Cardiac muscle cell (in vitro differentiated cells and primary cell): ENCODE data around the gene SMYD5. TPM values are rescaled to one million over a fixed set of nuclear protein-coding genes. Genes with fewer than 3 reads are reported as not detected.
A peak's percentile ranks its signal among the peaks of the same experiment; 100 is the strongest.

Source experiments
- DNase-seq, 2 donors: peaks; one replicate each; pipeline versions ENCODE4 v3.0.0 to v3.0.0-alpha.2; 2010 to 2017; ENCODE audit warnings: low read depth in 1 of 2, low spot score in 1 of 2
- H3K27ac ChIP-seq: fragments of 200-600 bp; sonication (generic); 2 replicates; pipeline ENCODE4 v1.5.1; 2016
- H3K27me3 ChIP-seq: fragments of 200-600 bp; sonication (generic); 2 replicates; pipeline ENCODE4 v1.6.0; 2016; ENCODE audit warnings: control low read depth
- H3K36me3 ChIP-seq: fragments of 200-600 bp; sonication (generic); 2 replicates; pipeline ENCODE4 v1.5.1; 2016; ENCODE audit warnings: control low read depth
- H3K4me1 ChIP-seq: fragments of 200-600 bp; sonication (generic); 2 replicates; pipeline ENCODE4 v1.8.1; 2017; ENCODE audit warnings: low read depth, mild to moderate bottlenecking, mixed run types
- H3K4me3 ChIP-seq: fragments of 200-600 bp; sonication (generic); 2 replicates; pipeline ENCODE4 v1.5.1; 2016; ENCODE audit warnings: mild to moderate bottlenecking
- H3K9me3 ChIP-seq: fragments of 200-600 bp; sonication (generic); 2 replicates; pipeline ENCODE4 v1.5.1; 2017; ENCODE audit warnings: low read depth, mild to moderate bottlenecking, control low read depth
- polyA plus RNA-seq: library from polyadenylated mRNA; unstranded; fragments of >200 nt; fragmentation: Nextera tagmentation; extraction: Ambion mirVana; gene quantifications from 2 replicates; pipeline ENCODE4 v1.2.1, GENCODE V29; 2016
- total RNA-seq: library from RNA; depleted of rRNA; stranded (reverse); fragments of >200 nt; gene quantifications from 2 replicates; pipeline ENCODE4 v1.2.3, GENCODE V29; 2016
- TF ChIP-seq, protein P1 (sequence below): IDR thresholded peaks from 2 replicates; pipeline ENCODE4 v1.5.1; 2012; ENCODE audit warnings: low read depth, mild to moderate bottlenecking, low read length

Gene SMYD5
- total and polyA plus RNA-seq, 2 experiments from 2014 or later, result 26.1 to 27.0 TPM

DNA sequence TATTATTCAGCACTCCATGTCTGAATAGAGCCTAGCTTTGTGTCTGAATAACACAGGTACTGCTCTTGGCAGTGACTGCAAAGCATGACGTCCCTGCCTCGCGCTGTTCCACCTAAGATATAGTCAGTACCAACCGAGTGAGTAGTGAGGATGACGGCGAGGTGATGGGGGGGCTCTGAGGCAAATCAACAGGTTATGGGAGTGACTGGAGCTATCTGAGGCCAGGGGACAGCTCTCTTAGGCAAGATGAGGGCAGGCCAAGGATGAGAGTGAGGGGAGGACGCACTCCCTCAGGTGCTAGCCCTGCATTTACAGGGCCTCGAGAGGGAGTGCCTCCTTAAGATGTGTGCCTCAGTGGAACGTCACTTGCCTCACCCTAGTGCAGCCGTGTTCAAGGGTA lies 39.8 kb upstream of the SMYD5 start:
- peaks cover 80% of the 10 kb centered on the region for H3K27me3 ChIP-seq

DNA sequence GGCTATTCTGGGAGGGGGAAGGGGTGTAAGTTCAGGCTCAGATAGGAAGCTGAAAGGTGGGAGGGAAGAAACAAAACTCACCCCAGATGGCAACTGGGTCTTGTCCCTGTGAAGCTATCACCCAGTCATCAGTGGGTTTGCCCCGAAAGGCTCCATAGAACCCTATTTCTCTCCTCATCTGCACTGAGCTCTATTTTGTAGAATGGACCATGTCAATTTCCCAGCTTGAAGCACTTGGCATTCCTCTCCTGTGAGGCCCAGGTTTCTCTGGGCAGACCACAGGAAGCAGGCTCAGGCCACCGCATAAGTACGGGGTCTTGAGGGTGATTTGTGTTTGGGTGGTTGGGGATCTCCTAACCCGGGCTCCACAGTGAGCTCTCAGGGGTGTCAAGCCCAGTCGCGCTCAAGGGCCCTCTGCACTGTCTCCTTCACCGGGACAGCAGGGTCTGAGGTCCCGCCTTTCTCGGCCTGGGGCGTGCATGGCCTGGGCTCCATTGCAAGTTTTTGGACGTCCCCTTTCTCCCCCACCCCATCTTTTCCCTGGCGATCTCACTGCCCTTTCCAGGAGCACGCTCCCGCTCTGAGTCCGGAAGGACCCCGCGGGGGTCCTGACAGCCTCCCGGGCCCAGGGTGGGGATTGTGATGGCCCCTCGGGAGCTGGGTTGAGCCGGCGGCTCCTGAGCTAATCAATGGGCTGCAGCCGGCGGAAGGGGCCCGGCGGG lies 38.9 kb upstream of the SMYD5 start:
- peak in 1 of 2 donors; percentile 12 for DNase-seq
- peaks cover 83% of the 10 kb centered on the region for H3K27me3 ChIP-seq
- H3K4me3 ChIP-seq, result peak overlapping the region; percentile 28

More for the DNA sequence above, 39.8 kb upstream of the SMYD5 start:
- H3K36me3 ChIP-seq, result no peaks in the 10 kb centered on the region
- TF ChIP-seq, protein P1, sequence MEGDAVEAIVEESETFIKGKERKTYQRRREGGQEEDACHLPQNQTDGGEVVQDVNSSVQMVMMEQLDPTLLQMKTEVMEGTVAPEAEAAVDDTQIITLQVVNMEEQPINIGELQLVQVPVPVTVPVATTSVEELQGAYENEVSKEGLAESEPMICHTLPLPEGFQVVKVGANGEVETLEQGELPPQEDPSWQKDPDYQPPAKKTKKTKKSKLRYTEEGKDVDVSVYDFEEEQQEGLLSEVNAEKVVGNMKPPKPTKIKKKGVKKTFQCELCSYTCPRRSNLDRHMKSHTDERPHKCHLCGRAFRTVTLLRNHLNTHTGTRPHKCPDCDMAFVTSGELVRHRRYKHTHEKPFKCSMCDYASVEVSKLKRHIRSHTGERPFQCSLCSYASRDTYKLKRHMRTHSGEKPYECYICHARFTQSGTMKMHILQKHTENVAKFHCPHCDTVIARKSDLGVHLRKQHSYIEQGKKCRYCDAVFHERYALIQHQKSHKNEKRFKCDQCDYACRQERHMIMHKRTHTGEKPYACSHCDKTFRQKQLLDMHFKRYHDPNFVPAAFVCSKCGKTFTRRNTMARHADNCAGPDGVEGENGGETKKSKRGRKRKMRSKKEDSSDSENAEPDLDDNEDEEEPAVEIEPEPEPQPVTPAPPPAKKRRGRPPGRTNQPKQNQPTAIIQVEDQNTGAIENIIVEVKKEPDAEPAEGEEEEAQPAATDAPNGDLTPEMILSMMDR, result no peak
- DNase-seq, result no peak
- H3K4me3 ChIP-seq, result no peak overlapping the region
- peaks cover 11% of the 10 kb centered on the region for H3K4me1 ChIP-seq
- H3K27ac ChIP-seq, result no peak overlapping the region
- H3K9me3 ChIP-seq, result no peaks in the 10 kb centered on the region

DNA sequence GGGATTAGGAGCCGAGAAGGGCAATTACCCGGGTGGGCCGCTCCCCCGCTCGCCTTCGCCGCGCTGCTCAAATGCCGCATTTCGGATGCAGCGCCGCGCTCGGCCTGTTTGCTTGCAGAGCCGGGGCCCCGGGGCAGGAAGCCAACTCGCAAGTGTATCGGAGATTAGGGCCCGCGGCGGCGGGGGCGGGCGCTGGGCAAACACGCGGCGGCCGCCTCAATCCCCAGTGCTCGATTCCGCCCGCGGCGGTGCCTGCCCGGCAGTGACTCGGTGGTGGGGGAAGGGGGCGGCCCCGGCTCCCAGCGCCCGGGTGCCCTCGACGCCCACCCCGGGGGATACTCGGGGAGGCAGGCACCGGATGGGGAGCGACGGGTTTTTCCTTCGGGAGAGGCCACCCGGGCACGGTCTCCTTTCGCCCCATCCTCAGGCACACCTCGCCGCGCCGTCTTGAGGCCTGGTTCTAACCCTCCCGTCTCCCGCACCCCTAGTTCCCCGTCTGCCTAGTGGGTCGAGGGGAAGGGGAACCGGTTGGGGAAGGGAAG lies 38.3 kb upstream of the SMYD5 start:
- Histone ChIP-seq H3K27me3 (peaks cover 89% of the 10 kb centered on the region), H3K4me3 (peak overlapping the region; percentile 28), H3K9me3 (no peaks in the 10 kb centered on the region), H3K36me3 (no peaks in the 10 kb centered on the region), H3K27ac (no peak overlapping the region), H3K4me1 (peaks cover 11% of the 10 kb centered on the region)
- DNase-seq, result peak; percentile 82 to 84
- TF ChIP-seq, protein P1, result no peak

More for the DNA sequence above, 38.9 kb upstream of the SMYD5 start:
- H3K4me1 ChIP-seq, result peaks cover 11% of the 10 kb centered on the region
- no peak overlapping the region for H3K27ac ChIP-seq
- no peaks in the 10 kb centered on the region for H3K9me3 ChIP-seq
- TF ChIP-seq, protein P1, result no peak
- H3K36me3 ChIP-seq, result no peaks in the 10 kb centered on the region

DNA sequence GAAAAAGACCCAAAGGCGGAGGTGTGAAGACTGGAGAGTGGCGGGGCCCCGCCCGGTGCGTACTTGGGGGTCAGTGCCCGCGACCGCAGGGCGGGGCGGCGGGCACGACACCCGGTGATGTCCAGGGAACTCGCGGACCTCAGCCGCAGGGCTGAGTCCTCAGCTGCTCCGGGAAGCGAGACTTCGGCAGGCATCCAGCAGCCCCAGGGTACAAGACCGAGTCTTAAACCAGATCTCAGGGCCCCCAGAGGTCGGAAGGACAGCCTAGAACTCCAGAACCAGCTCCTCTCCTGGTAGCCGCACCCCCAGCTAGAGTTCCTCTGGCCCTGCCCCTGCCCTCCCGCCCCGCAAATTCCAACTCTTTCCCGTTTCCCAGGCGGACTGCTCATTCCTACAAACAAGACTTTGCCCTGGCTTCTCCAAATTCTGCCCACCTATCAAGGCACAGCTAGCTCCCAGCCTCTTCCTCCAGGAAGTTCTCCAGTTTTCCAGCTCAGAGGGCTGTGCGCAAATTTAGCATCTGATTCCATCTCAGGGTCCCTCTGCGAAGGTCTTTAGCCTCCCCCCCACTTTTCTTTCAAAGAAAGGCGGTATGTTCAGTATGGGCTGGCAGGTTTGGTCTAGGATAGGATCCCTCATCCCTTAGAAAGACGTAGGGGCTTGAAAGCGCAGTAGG lies 37.7 kb upstream of the SMYD5 start:
- Histone ChIP-seq H3K27me3 (peaks cover 94% of the 10 kb centered on the region), H3K4me1 (peaks cover 11% of the 10 kb centered on the region), H3K4me3 (peak overlapping the region; percentile 28), H3K27ac (no peak overlapping the region), H3K36me3 (no peaks in the 10 kb centered on the region), H3K9me3 (no peaks in the 10 kb centered on the region)
- TF ChIP-seq, protein P1, result no peak
- peak in 1 of 2 donors; percentile 41 for DNase-seq

DNA sequence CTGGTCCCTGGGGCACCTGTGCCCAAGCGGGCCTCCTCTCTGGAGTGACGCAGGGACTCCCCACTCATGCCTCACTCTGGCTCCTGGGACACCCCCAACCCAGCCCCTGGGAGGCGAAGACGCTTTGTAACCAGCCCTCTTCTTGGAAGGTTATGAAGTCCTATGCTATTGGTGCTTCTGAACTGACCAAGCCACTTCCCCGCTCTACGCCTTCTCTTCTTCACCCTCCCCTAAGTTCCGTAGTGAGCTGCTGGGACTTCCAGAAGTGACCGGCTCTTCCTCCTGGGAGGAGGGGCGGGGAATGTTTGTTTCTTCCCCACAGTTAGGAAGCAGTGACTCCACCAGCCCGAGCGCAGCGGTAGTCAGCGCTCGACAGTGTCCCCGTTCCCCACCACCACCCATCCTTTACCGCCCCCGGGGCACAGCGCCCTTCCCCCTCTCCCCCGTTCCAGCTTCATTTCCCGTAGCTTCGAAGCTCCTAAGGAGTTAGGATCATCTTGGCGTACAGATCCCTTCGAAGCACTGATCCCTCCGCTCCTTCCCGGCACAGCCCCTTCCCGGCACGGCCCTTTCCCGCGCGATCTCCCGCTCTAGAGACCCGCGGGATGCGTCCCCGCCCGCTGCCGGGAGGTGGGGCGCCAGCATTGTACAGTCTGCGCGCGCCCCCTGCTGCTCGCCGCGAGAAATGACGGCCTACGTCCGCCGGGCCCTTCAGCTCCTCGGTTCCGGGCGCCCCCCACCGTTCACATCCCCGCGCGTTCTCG lies 37.0 kb upstream of the SMYD5 start:
- H3K36me3 ChIP-seq, result no peaks in the 10 kb centered on the region
- TF ChIP-seq, protein P1, result peak; percentile 95
- peaks cover 90% of the 10 kb centered on the region for H3K27me3 ChIP-seq
- H3K9me3 ChIP-seq, result no peaks in the 10 kb centered on the region
- H3K4me1 ChIP-seq, result peaks cover 11% of the 10 kb centered on the region
- no peak overlapping the region for H3K27ac ChIP-seq
- DNase-seq, result peak; percentile 92 to 93
- peak overlapping the region; percentile 36 for H3K4me3 ChIP-seq
